Endothelial cell of umbilical vein (primary cell): Measurements from ENCODE around the gene TP53AIP1. TPM values are rescaled to one million over a fixed set of nuclear protein-coding genes. Genes with fewer than 3 reads are reported as not detected.

ENCODE experiments used
- BruUV-seq: library from RNA; stranded (reverse); fragments of 400-500 nt; replicated peaks from 2 replicates; lab custom pipeline; 2021; lab: Mats Ljungman, UMichigan
- CTCF ChIA-PET: fragments of 300-600, 350-600 bp; sonication (Branson Sonifier 250); formaldehyde crosslinking; loops from one replicate; lab custom pipeline; 2021; ENCODE audit warnings: antibody characterized with exemption, inconsistent platforms; lab: Charles Lee
- POLR2A ChIA-PET: fragments of 300-600, 350-600 bp; sonication (Branson Sonifier 250); formaldehyde crosslinking; loops from one replicate; lab custom pipeline; 2021; ENCODE audit warnings: antibody characterized with exemption, inconsistent platforms; lab: Charles Lee
- DNase-seq: peaks from one replicate; pipeline ENCODE4 v3.0.0-alpha.2; 2011; ENCODE audit warnings: low read depth, low spot score
- FAIRE-seq: peaks from 2 replicates; lab custom pipeline; 2011; peaks lifted over from hg19 to GRCh38; lab: Jason Lieb, UNC
- H2AFZ ChIP-seq: 2 replicates; pipeline ENCODE4 v1.6.0; 2012; ENCODE audit warnings: low read depth, low read length, control low read depth, inconsistent platforms
- H3K27ac ChIP-seq: 2 replicates; pipeline ENCODE4 v1.5.1; 2011; ENCODE audit warnings: low read depth, mild to moderate bottlenecking, control low read depth, low read length, moderate library complexity; ENCODE audit not compliant: insufficient read depth
- H3K27me3 ChIP-seq, 2 experiments: 2 replicates each; pipeline versions ENCODE4 v1.6.0 to v1.6.1; 2011; ENCODE audit warnings: low read length in 2 of 2, mixed read lengths in 1 of 2; ENCODE audit not compliant: control insufficient read depth in 2 of 2, insufficient read depth in 2 of 2
- H3K36me3 ChIP-seq, 2 experiments: 2 replicates in 1 of 2; 3 replicates in 1 of 2; pipeline ENCODE4 v1.5.1; 2011; ENCODE audit warnings: low read length in 2 of 2, mild to moderate bottlenecking in 1 of 2, moderate library complexity in 1 of 2; ENCODE audit not compliant: control insufficient read depth in 2 of 2, insufficient read depth in 2 of 2; ENCODE audit errors: extremely low read depth in 1 of 2
- H3K4me1 ChIP-seq: 3 replicates; pipeline ENCODE4 v1.5.1; 2011; ENCODE audit warnings: mild to moderate bottlenecking, low read length; ENCODE audit not compliant: control insufficient read depth, insufficient read depth; ENCODE audit errors: extremely low read depth
- H3K4me2 ChIP-seq: 2 replicates; pipeline ENCODE4 v1.6.1; 2011; ENCODE audit warnings: low read length, control low read depth, mixed read lengths; ENCODE audit not compliant: insufficient read depth
- H3K4me3 ChIP-seq, 3 experiments: fragments of 200-600 bp in 1 of 3; sonication (generic), shearing (Covaris generic) in 1 of 3; replicated peaks in 1 of 3; 2 replicates each; pipeline ENCODE4 v1.5.1; 2011 to 2016; ENCODE audit warnings: control low read depth in 3 of 3, low read length in 3 of 3, mild to moderate bottlenecking in 2 of 3, inconsistent platforms in 1 of 3, low read depth in 1 of 3, moderate library complexity in 1 of 3; ENCODE audit not compliant: insufficient read depth in 1 of 3
- H3K79me2 ChIP-seq: 2 replicates; pipeline ENCODE4 v1.6.0; 2012; ENCODE audit warnings: low read length, inconsistent platforms; ENCODE audit not compliant: control insufficient read depth, insufficient read depth
- H3K9ac ChIP-seq: replicated peaks from 2 replicates; pipeline ENCODE3; 2011; ENCODE audit warnings: low read length, control low read depth; ENCODE audit not compliant: insufficient read depth; ENCODE audit errors: extremely low read depth
- H3K9me1 ChIP-seq: replicated peaks from 3 replicates; pipeline ENCODE4 v1.6.0; 2011; ENCODE audit warnings: mild to moderate bottlenecking, low read length; ENCODE audit not compliant: control insufficient read depth, insufficient read depth; ENCODE audit errors: extremely low read depth
- H3K9me3 ChIP-seq: replicated peaks from 2 replicates; pipeline ENCODE4 v1.5.1; 2012; ENCODE audit warnings: low read length, inconsistent platforms; ENCODE audit not compliant: control insufficient read depth, insufficient read depth
- H4K20me1 ChIP-seq: replicated peaks from 2 replicates; pipeline ENCODE3; 2011; ENCODE audit warnings: mild to moderate bottlenecking, low read length; ENCODE audit not compliant: control insufficient read depth, insufficient read depth; ENCODE audit errors: extremely low read depth
- CTCF ChIP-seq, 2 donors: IDR thresholded peaks; 1 replicate in 1 of 2; 2 replicates in 1 of 2; pipeline ENCODE4 v1.5.1; 2011; ENCODE audit warnings: low read length in 2 of 2, mild to moderate bottlenecking in 2 of 2, moderate library complexity in 2 of 2, control low read depth in 1 of 2, inconsistent platforms in 1 of 2, low read depth in 1 of 2; ENCODE audit not compliant: insufficient read depth in 1 of 2; ENCODE audit errors: extremely low read depth in 1 of 2
- EZH2 ChIP-seq: IDR thresholded peaks from 2 replicates; pipeline ENCODE4 v1.6.1; 2012; ENCODE audit warnings: borderline replicate concordance, low read depth, mild to moderate bottlenecking, moderate library complexity, low read length, inconsistent platforms; ENCODE audit not compliant: severe bottlenecking
- FOS ChIP-seq: IDR thresholded peaks from 2 replicates; pipeline ENCODE4 v1.6.1; 2011; ENCODE audit warnings: mild to moderate bottlenecking, low read length, moderate library complexity, borderline replicate concordance; ENCODE audit not compliant: insufficient read depth
- GATA2 ChIP-seq: IDR thresholded peaks from 2 replicates; pipeline ENCODE4 v1.7.0; 2011; ENCODE audit warnings: low read depth, mild to moderate bottlenecking, moderate library complexity, mixed read lengths, low read length; ENCODE audit not compliant: insufficient read length, insufficient read depth
- JUN ChIP-seq: IDR thresholded peaks from 2 replicates; pipeline ENCODE4 v1.6.1; 2011; ENCODE audit warnings: borderline replicate concordance, low read depth; ENCODE audit not compliant: insufficient read length, insufficient read depth
- MYC ChIP-seq: IDR thresholded peaks from one replicate; pipeline ENCODE4 v1.6.1; 2011; ENCODE audit warnings: mild to moderate bottlenecking, low read depth, low read length
- POLR2A ChIP-seq: IDR thresholded peaks from 2 replicates; pipeline ENCODE4 v1.6.1; 2012; ENCODE audit warnings: low read depth, mild to moderate bottlenecking, control low read depth, low read length
- POLR2AphosphoS5 ChIP-seq: IDR thresholded peaks from 2 replicates; pipeline ENCODE4 v1.6.1; 2012; ENCODE audit warnings: low read depth, mild to moderate bottlenecking, control low read depth, low read length, moderate library complexity; ENCODE audit not compliant: insufficient read depth
- dilution Hi-C: fragments of 300-500 bp; cut with MboI; formaldehyde crosslinking; loops from one replicate; pipeline ENCODE4 v1.15.0; 2019; ENCODE audit warnings: low sequenced_read_pairs; ENCODE audit not compliant: extremely low pct_ligation_motif_present
- intact Hi-C: fragments of 100-400 bp; cut with micrococcal nuclease; formaldehyde crosslinking; loops from one replicate; pipeline ENCODE4 v1.10.0; 2022
- polyA plus RNA-seq, 4 experiments: library from polyadenylated mRNA; depleted of rRNA in 3 of 4; stranded (reverse) in 3 of 4; unstranded in 1 of 4; fragments of >200 nt; gene quantifications; 2 replicates each; pipeline versions ENCODE4 v1.2.1 to v1.2.3, GENCODE V29; 2011 to 2012; ENCODE audit warnings: missing spikeins in 1 of 4
- total RNA-seq: library from RNA; stranded (reverse); gene quantifications from 2 replicates; pipeline ENCODE4 v1.2.3, GENCODE V29; 2021
- TF ChIP-seq, protein P1 (sequence below): IDR thresholded peaks from 2 replicates; pipeline ENCODE4 v1.6.1; 2011; ENCODE audit not compliant: insufficient read depth, insufficient read length

Gene TP53AIP1
- total and polyA plus RNA-seq, 2 donors (not counting 3 experiments of a cell fraction or from before 2014, with no cell fraction given): not detected

GRCh38 chr11:128967578-128967977 is 24.9 kb upstream of the TP53AIP1 start:
- CTCF ChIA-PET: interaction anchor here (0.8 kb wide), 1 partner anchor 11 kb away, joined by 8 read pairs; no protein-coding TSS in a partner anchor
- dilution Hi-C loops: no loop called here

More at GRCh38 chr11:128967578-128967977, 24.9 kb upstream of the TP53AIP1 start:
- no peaks in the 10 kb centered on the region for H3K9me3 ChIP-seq
- intact Hi-C loops: no loop called here
- no TSS peak for BruUV-seq
- DNase-seq (no peak), FAIRE-seq (no peak)
- no peaks in the 10 kb centered on the region for H3K27me3 ChIP-seq
- H2AFZ ChIP-seq: no peak overlapping the region
- H3K36me3 ChIP-seq: no peaks in the 10 kb centered on the region
- no peaks in the 10 kb centered on the region for H3K9me1 ChIP-seq
- peaks cover 18% of the 10 kb centered on the region for H3K4me1 ChIP-seq
- POLR2A ChIA-PET: no interaction called here
- no peaks in the 10 kb centered on the region for H3K79me2 ChIP-seq
- no peak overlapping the region for H3K4me2 ChIP-seq
- H4K20me1 ChIP-seq: no peaks in the 10 kb centered on the region
- H3K9ac ChIP-seq: no peak overlapping the region
- H3K4me3 ChIP-seq: no peak overlapping the region
- H3K27ac ChIP-seq: no peak overlapping the region
- no peak for TF ChIP-seq POLR2AphosphoS5
- no peak for TF ChIP-seq JUN
- TF ChIP-seq POLR2A: no peak
- no peak for TF ChIP-seq MYC
- TF ChIP-seq GATA2: no peak
- no peak for TF ChIP-seq FOS
- TF ChIP-seq CTCF (IDR thresholded peaks at IDR 0.05; ENCODE audit: extremely low read depth in 1 of 2, insufficient read depth in 1 of 2, low read depth in 1 of 2, low read length in 2 of 2): no peak
- TF ChIP-seq, protein P1, sequence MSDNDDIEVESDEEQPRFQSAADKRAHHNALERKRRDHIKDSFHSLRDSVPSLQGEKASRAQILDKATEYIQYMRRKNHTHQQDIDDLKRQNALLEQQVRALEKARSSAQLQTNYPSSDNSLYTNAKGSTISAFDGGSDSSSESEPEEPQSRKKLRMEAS: no peak
- no peak for TF ChIP-seq EZH2
